ES-I3 (cell line): ENCODE data around the gene PCBP2.

Source experiments
- H3K36me3 ChIP-seq: 2 replicates; pipeline ENCODE4 v1.6.1; 2013; ENCODE audit warnings: mild to moderate bottlenecking, low read length, control low read depth, moderate library complexity; ENCODE audit not compliant: insufficient read depth
- H3K4me1 ChIP-seq: 2 replicates; pipeline ENCODE4 v1.6.1; 2013; ENCODE audit warnings: mild to moderate bottlenecking, control low read depth, low read length; ENCODE audit not compliant: insufficient read depth
- H3K9ac ChIP-seq: 2 replicates; pipeline ENCODE4 v1.6.1; 2013; ENCODE audit warnings: low read depth, mild to moderate bottlenecking, low read length, moderate library complexity
- H3K9me3 ChIP-seq: 2 replicates; pipeline ENCODE4 v1.6.1; 2013; ENCODE audit warnings: mild to moderate bottlenecking, low read length, moderate library complexity; ENCODE audit not compliant: control insufficient read depth, insufficient read depth

Gene PCBP2

DNA sequence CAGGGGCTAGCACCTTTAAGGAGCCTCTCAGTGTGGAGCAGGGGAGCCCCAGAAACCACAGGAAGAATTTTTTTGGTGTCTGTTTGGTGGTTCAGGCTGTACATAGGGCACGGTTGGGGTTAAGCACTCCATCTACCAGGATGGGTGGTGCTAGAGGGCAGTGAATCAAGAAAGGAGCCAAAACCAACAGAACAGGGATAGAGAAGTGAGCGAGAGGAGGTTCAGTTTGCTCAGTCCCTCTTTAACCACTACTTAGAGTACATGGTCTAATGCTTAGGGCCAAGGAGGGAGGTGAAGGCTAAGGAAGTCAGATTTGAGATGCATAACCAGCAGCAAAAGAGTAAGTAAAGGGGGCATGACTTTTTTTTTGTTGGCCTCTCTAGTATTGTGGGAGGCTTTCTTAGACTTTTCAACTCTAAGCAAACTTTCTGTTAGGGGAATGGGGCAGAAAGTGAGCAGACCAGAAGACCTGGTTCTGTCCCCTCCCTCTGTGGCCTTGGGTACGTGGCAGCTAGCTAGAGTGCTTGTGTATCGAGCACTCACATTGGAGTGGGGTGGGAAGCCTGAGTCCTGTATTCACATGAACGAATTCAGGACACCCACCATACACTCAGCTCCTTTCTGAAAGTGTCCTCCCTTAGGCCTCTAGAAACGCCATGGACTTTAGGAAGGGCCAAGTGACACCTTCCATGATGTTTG lies 62.0 kb downstream of the PCBP2 start:
- Histone ChIP-seq H3K36me3 (no peaks in the 10 kb centered on the region), H3K9me3 (no peaks in the 10 kb centered on the region), H3K9ac (no peak overlapping the region), H3K4me1 (no peaks in the 10 kb centered on the region; the same call in 1 of the 2 replicates)

DNA sequence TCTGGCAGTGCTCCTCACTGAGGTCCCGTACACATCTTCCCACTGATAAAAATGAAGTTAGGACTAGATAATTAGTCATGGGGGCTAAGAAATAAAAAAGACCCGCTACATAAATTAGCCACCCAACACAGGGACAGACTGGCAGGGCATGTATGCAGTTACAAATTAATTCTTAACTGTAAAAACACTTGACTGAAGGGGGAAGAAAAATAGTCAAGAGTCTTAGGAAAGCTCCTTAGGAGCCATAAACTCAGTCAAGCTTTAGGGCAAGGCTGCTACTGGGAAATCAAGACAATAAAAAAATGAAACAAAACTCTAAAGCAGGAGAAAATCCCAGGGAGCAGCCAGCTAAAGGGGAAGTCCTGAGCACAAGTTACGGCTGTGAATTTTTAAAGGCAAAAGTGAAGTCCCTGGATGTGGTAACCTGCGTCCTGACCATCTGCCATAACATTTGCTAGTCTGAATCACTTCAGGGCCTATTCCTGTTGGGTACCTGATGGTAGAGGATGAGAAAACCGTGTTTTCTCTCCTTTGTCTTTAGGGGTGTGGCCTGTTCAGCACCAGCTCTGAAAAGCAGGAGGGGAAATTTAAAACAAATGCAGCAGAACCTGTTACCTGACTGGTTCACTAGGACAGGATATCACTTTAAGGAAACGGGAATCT lies 62.9 kb downstream of the PCBP2 start:
- Histone ChIP-seq H3K4me1 (no peaks in the 10 kb centered on the region), H3K9ac (no peak overlapping the region), H3K9me3 (no peaks in the 10 kb centered on the region), H3K36me3 (no peaks in the 10 kb centered on the region)

DNA sequence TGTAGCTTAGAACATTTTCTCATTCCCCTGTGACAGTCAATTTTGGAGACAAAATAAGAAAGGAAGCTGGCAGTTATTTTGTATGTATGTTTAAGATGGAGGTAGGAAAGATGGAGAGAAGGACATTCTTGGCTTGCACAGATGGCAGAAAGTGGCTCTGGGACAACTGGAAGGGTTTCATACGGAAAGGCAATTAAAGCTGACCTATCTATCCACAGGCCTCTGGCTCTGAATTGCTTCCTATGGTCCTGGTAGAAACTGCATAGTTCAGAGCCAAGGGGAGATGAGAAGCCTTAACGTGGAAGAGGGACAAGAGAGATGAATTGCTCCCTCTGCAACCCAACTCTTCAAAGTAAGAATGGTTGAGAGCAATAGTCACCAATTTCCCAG lies 63.4 kb downstream of the PCBP2 start:
- Histone ChIP-seq H3K4me1 (no peaks in the 10 kb centered on the region), H3K9ac (no peak overlapping the region), H3K9me3 (no peaks in the 10 kb centered on the region), H3K36me3 (0 out of 2 replicates have a peak, but pooled peaks cover 3% of the 10 kb centered on the region)

DNA sequence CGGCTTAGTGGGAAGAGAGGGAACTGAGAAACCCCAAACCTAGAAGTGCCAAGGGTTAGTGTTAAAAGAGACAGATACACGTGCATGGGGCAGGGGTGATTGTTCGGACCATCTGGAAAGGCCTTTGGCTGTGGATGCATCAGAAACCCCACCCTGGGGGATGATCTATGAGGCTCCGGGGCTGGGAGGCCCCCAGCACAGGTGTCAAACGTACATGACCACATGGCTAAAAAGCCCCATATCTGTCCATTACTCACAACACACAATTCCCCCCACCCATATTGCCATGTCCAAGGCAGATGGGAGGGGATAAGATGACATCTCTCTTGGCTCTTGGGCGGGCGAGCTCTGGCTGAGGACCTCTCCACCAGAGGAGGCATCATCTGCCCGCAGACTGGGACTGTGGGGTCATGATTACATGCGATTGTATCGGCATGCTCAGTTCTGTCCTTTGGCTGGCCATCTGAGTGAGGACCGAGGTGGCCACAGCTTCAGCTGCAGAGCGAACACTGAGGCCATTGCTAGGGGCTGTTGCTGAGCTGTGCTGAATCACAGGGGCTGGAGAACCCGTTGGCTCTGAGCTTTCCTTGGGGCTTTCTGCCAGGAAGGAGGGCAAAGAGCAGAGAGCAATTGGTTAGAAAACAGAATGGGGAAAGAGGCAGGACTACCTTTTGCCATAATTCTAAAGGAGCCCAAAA lies 65.0 kb downstream of the PCBP2 start:
- Histone ChIP-seq H3K36me3 (0 out of 2 replicates have a peak, but pooled peaks cover 5% of the 10 kb centered on the region), H3K9me3 (no peaks in the 10 kb centered on the region), H3K9ac (no peak overlapping the region), H3K4me1 (no peaks in the 10 kb centered on the region)

DNA sequence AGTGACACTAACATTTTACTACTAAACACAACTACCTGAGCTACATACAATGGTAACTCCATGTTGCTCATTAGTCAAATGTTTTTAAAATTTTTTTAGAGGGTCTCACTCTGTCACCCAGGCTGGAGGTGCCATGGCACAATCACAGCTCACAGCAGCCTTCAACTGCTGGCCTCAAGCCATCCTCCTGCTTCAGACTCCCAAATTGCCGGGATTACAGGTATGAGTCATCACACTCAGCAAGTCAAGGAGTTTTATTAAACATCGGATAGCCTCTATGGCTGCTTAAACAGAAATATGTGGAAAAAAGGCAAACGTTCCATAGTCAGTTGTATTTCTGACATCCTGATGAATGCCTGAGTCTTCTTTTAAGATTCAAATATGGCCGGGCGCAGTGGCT lies 66.5 kb downstream of the PCBP2 start:
- Histone ChIP-seq H3K36me3 (0 out of 2 replicates have a peak, but pooled peaks cover 5% of the 10 kb centered on the region), H3K4me1 (no peaks in the 10 kb centered on the region), H3K9me3 (no peaks in the 10 kb centered on the region), H3K9ac (no peak overlapping the region)

DNA sequence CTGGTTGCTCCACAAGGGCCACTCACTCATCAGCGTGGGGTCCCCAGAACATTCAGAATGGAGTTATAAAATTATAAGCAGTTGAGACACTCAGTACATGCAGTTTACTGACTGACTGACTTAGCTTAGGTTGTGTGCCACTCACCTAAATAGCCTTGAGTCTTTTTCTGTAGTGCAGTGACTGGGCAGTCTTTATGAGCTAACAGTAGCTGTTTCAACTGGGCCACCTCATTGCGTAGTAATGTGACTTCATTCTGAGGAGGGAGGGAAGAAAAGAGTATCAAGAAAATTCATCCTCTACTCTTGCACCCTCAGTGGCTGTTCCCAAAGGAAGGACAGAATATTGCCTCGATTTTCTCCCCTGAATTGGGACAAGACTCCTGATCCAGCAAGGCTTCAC lies 71.2 kb downstream of the PCBP2 start:
- no peak overlapping the region for H3K9ac ChIP-seq
- H3K4me1 ChIP-seq: no peaks in the 10 kb centered on the region
- H3K9me3 ChIP-seq: no peaks in the 10 kb centered on the region
- H3K36me3 ChIP-seq: 0 out of 2 replicates have a peak, but pooled peaks cover 5% of the 10 kb centered on the region

DNA sequence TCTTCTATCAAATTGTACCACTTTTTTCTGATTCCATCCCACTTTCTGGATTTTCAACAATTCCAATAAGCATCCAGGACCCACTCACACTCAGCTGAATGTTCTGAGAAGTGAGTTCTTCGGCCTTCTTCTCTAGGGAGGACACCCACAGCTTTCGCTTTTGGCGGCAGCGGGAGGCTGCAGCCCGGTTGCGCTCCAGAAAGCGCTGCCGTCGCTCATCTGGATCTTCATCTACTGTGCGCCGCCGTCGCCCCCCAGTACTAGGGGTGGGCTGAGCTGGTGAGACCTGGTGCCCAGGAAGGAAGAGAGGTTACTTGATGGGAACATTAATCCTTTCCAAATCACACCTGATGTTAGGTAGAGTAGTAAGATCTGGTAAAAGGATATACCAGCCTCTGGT lies 72.6 kb downstream of the PCBP2 start:
- Histone ChIP-seq H3K9ac (no peak overlapping the region), H3K36me3 (peaks cover 5% of the 10 kb centered on the region; the same call in 1 of the 2 replicates), H3K9me3 (no peaks in the 10 kb centered on the region), H3K4me1 (no peaks in the 10 kb centered on the region)

DNA sequence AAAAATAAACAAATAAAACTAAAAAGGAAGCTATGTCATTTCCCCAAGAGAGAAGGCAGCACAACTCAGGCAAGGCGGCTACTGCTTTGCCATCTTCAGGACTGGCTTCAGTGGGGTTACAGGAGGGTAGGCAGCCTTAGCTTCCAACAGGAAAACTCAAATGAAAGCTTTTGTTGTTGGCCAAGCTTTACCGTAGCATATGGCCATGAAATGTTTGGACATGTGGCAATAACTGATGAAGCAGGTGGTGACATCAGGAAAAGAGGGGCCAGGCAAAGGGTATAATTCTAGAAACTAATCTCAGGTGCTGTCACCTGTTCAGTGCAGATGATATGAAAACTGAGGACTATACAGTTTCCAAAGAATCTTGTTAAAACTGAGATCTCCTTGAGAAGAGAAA lies 78.2 kb downstream of the PCBP2 start:
- Histone ChIP-seq H3K9ac (no peak overlapping the region), H3K9me3 (no peaks in the 10 kb centered on the region), H3K4me1 (no peaks in the 10 kb centered on the region), H3K36me3 (peaks cover 17% of the 10 kb centered on the region)
